SK-N-SH treated with all-trans-retinoic acid at 6 μM for 48 hours (cell line): ENCODE data around the gene TMEM203.

Experiments used
- ISL1 ChIP-seq: fragments of 250-450 bp; sonication (Bioruptor Pico); IDR thresholded peaks from 2 replicates; pipeline ENCODE4 v2.1.2; 2022; ENCODE audit warnings: mild to moderate bottlenecking, moderate library complexity
- ZFP3 ChIP-seq: fragments of 250-450 bp; sonication (Bioruptor Pico); IDR thresholded peaks from 2 replicates; pipeline ENCODE4 v1.5.0; 2020; ENCODE audit warnings: mild to moderate bottlenecking, moderate library complexity
- ZNF70 ChIP-seq: fragments of 450-650 bp; formaldehyde crosslinking; IDR thresholded peaks from 2 replicates; pipeline ENCODE4 v1.5.0; 2020; ENCODE audit warnings: mild to moderate bottlenecking, moderate library complexity
- TF ChIP-seq, protein P1 (sequence below): fragments of 250-450 bp; sonication (Bioruptor Pico); IDR thresholded peaks from 2 replicates; pipeline ENCODE4 v1.8.0; 2020; ENCODE audit warnings: mild to moderate bottlenecking, moderate library complexity, borderline replicate concordance

GRCh38 chr9:137194388-137194787, 11.1 kb downstream of the TMEM203 start:
- TF ChIP-seq ZNF70: no peak
- TF ChIP-seq, protein P1, sequence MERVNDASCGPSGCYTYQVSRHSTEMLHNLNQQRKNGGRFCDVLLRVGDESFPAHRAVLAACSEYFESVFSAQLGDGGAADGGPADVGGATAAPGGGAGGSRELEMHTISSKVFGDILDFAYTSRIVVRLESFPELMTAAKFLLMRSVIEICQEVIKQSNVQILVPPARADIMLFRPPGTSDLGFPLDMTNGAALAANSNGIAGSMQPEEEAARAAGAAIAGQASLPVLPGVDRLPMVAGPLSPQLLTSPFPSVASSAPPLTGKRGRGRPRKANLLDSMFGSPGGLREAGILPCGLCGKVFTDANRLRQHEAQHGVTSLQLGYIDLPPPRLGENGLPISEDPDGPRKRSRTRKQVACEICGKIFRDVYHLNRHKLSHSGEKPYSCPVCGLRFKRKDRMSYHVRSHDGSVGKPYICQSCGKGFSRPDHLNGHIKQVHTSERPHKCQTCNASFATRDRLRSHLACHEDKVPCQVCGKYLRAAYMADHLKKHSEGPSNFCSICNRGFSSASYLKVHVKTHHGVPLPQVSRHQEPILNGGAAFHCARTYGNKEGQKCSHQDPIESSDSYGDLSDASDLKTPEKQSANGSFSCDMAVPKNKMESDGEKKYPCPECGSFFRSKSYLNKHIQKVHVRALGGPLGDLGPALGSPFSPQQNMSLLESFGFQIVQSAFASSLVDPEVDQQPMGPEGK (CRISPR knock-in tag): no peak
- no peak for TF ChIP-seq ZFP3 (CRISPR knock-in tag)
- no peak for TF ChIP-seq ISL1
